Tongue (tissue), 2 donors: Measurements from ENCODE around the gene EXOSC5. TPM values are rescaled to one million over a fixed set of nuclear protein-coding genes. Genes with fewer than 3 reads are reported as not detected.
"Not testable (repeated sequence)": the region's sequence is repeated elsewhere in the genome, so short reads cannot be mapped to it uniquely, and the experiment has no call there.

Experiments used
- DNase-seq: peaks from one replicate; pipeline ENCODE4 v3.0.0-alpha.2; 2015
- total RNA-seq: library from RNA; depleted of rRNA; stranded (reverse); fragments of >200 nt; gene quantifications from one replicate; pipeline ENCODE4 v1.2.3, GENCODE V29; 2014

EXOSC5 gene
- total RNA-seq, 1 donor from 2014 or later, result 18.2 TPM

DNA sequence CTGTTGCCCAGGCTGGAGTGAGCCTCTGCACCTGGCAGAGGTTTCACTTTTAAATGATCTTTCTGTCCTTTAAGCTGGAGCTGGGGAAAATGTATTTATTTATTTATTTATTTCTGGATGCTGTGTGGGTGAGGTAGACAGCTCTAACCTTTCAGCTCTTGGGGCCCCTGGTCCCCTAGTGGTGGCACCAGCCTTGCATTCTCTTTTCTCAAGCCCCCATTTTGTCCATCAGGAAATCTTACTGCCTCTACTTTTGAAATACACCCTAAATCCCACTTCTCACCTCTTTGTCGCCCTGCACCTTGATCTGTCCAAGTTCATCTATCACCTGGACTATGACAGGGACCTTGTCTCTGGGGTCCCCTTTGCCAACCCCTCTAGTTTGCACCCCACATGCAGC lies 31.1 kb downstream of the EXOSC5 start:
- DNase-seq, result no peak

DNA sequence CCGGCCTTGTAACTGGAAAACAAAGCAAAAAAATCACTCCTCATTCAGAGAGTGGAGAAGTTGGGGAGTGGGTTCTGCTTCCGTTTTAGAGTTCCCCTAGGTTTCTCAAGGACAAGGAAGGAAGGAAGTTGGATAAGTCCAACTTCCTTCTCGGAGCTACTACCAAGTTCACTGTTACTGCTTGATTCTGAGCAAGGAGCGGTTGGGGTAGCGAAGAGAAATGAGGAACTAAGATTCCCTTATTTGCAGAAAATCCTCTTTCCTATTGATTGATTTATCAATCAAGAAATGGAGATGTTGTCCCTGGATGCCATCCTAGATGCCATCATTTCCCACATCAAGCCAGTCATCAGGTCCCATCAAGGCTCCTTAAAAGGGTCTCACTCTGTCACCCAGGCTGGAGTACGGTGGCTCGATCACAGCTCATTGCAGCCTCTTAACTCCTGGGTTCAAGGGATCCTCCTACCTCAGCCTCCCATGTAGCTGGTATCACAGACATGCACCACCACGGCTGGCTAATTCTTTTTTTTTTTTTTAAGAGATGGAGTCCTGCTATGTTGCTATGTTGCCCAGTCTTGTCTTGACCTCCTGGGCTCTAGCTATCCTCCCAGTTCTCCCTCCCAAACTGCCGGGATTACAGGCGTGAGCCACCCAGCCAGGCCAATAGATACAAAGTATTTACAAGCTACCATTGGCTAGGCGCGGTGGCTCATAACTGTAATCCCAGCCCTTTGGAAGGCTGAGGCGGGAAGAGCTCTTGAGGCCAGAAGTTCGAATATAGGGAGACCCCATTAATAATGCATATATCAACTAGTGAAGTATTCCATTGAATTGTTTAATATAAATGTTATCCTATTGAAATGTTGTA lies 32.4 kb downstream of the EXOSC5 start:
- DNase-seq, result no peak

DNA sequence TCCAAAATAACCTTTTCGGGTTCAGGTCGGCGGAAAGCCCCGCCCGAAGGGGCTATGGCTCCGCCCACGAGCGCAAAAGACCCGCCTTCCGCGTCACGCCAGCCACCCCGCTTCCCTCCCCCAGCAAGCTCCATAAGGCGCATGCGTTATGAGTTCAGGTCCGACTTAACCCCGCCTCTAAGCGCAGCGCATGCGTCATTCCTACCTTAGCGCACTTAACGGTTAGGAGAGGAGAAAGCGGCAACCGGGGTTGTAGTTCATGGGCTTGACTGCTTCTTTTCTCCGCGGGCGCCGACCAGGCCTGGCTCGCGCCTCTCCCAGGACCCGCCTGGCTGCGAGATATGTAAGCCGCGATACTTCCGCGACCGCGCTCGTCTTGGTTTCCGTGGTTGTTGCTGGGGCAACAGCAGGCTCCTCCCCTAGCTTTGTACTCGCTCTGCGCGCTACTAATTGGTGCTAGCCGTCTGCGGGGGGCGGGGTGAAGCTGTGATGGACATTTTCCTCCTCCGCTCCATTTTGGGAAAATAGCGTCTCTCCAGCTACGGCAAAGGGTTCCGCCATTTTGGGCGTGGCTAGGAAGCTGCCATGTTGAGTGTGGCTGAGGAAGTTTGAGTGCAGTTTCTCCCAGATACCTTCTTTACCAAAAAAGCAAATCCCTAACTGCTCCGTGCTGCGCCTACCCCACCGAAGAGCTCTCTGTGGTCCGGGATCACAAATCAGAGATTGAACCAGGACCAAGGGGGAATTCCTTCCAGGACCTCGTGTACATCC lies 33.2 kb downstream of the EXOSC5 start, which contains the start of gene B9D2:
Gene B9D2, minus strand, starts transcription at position 397 of the 771 bp plus-strand sequence. CDS start 630 bp downstream, outside the sequence.
- DNase-seq, result peak; percentile 99

GRCh38 chr19:41363371-41363752 lies 33.8 kb downstream of the EXOSC5 start:
- DNase-seq, result no peak

DNA sequence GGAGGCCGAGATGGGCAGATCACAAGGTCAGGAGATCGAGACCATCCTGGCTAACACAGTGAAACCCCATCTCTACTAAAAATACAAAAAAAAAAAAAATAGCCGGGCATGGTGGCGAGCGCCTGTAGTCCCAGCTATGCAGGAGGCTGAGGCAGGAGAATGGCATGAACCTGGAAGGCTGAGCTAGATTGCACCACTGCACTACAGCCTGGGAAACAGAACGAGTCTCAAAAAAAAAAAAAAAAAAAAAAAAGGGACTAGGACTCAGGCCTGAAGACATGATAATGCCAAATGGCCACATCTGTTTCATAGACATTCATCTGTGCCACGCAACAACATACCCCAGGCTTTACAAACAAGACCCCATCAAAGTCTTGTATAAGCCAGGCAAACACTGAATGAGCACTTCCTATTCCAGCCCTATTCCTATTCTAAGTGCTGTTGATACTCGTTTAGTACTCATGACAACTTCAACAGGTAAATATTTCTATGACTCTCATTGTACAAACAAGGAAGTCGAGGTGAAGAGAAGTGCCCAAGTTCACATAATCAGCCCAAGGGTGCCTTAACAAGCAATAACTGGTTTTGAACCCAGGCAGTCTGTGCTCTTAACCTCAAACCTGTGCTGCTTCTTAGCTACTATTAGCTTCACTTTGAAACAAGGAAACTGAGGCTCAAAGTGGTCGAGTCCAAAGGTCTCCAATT lies 34.9 kb downstream of the EXOSC5 start:
- no peak for DNase-seq

DNA sequence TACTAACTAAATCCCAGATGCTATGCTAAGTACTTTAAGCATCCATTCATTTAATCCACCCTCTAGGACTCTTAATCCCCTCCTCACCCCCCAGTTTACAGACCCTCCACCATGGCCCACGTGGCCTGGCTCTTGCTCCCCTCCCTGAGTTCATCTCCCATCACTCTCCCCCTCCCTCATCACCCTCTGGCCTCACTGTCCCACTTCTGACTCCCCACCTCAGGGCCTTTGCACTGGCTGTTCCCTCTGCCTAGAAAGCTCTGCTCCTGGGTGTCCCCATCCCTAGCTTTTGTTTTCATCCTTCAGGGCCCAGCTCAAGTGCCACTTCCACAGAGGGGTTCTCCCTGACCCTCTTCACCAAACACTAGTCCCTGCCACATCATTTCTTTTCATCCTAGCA lies 37.4 kb downstream of the EXOSC5 start:
- DNase-seq, result no peak

DNA sequence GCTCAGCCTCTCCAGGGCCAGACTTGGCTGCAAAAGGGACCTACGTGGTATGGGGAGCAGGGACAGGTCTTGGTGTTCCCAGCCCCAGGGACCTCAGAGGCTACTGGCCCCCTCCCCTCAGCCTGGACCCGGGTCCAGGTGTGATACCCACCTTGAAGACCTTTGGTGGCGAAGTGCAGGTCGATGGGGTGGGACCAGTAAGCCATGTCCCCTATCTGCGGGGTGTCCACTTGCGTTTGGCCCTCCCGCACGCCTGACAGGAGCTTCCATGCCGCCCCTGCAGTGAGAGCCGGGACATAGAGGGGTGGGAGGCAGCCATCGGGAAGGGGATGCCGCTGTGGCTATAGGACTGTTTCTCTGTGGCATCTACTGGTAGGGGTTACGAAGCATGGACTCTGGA lies 39.4 kb downstream of the EXOSC5 start:
- DNase-seq, result no peak

- no peak for DNase-seq
Measured at GRCh38 chr19:41356984-41357739, 40.0 kb downstream of the EXOSC5 start.

DNA sequence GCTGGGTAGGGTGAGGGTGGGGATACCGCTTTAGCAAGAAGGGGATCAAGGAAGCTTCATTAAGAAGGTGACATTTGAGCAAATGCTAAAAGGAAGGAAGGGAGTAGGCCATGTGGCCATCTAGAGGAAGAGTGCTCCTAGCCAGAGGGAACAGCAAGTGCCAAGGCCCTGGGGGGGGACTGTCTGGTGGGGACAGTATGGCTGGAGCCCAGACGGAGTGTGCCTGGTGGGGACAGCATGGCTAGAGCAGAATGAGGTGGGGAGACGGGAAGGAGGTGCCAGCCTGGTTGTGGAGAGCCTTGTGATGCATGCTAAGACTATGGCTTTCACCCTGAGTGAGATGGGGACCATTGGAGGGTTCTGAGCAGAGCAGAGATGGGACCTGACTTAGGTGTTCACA lies 41.4 kb downstream of the EXOSC5 start:
- DNase-seq, result no peak

- no peak for DNase-seq
Measured at GRCh38 chr19:41355035-41355434, 42.1 kb downstream of the EXOSC5 start.

GRCh38 chr19:41354343-41354953 lies 42.7 kb downstream of the EXOSC5 start:
- no peak for DNase-seq

GRCh38 chr19:41353466-41354342 lies 43.5 kb downstream of the EXOSC5 start, which contains the start of gene TGFB1:
Gene TGFB1, minus strand, starts transcription at chr19:41353922. Its CDS starts 878 bp downstream, at chr19:41353044.
- peak; percentile 79 for DNase-seq

DNA sequence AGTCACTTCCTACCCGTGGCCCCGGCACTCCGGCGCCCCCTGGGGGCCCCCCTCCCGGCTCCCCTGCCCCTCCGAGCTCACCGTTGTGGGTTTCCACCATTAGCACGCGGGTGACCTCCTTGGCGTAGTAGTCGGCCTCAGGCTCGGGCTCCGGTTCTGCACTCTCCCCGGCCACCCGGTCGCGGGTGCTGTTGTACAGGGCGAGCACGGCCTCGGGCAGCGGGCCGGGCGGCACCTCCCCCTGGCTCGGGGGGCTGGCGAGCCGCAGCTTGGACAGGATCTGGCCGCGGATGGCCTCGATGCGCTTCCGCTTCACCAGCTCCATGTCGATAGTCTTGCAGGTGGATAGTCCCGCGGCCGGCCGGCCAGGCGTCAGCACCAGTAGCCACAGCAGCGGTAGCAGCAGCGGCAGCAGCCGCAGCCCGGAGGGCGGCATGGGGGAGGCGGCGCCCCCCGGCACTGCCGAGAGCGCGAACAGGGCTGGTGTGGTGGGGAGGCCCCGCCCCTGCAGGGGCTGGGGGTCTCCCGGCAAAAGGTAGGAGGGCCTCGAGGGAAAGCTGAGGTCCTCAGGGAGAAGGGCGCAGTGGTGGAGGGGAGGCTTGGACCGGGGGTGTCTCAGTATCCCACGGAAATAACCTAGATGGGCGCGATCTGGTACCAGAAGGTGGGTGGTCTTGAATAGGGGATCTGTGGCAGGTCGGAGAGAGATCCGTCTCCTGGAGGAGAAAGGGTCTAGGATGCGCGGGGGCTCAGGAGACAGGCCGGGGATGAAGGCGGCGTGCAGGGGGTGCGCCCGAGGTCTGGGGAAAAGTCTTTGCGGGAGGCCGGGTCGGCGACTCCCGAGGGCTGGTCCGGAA lies 44.3 kb downstream of the EXOSC5 start:
- DNase-seq, result peak; percentile 32

- DNase-seq, result no peak
Measured at GRCh38 chr19:41352279-41352608, 44.9 kb downstream of the EXOSC5 start.

- peak; percentile 32 for DNase-seq
Measured at GRCh38 chr19:41351339-41352245, 45.6 kb downstream of the EXOSC5 start.

DNA sequence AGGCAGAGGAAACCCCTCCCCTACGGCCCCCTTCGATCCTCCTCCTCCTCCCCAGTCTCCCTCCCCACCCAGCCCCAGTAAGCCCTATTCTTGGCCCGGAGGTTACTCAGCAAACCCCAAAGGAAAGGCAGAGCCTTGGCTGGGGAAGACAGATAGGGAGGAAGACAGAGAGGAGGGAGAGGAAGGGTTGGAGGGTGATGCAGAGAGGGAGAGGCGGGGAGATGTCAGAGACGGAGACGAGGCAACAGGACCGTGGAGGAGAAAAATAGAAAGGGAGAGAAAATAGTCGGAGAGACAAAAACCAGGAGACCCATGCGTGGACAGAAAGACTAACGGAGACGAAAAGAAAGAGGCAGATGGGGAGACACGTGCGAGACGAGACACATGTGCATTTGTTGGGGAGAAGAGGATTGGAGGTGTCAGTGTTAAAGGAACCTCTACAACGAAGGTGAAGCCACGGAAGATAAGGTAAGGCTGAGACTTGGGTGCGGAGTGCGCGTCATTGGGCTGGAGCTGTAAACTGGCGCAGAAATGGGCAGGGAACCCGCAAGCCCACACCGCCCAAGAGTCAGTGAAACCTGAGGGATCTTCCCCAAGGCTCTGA lies 46.3 kb downstream of the EXOSC5 start:
- no peak for DNase-seq

- DNase-seq, result not testable (repeated sequence)
Measured at GRCh38 chr19:41346916-41347315, 50.2 kb downstream of the EXOSC5 start.

GRCh38 chr19:41344162-41344561 lies 53.0 kb downstream of the EXOSC5 start:
- DNase-seq, result no peak
